GM10266 (cell line): ENCODE measurements around the gene PPP6C.
"Not testable (repeated sequence)": the region's sequence is repeated elsewhere in the genome, so short reads cannot be mapped to it uniquely, and the experiment has no call there.

Source experiments
- DNase-seq: peaks from one replicate; pipeline ENCODE4 v3.0.0; 2012; ENCODE audit errors: extremely low spot score
- TF ChIP-seq, protein P1 (sequence below): IDR thresholded peaks from 2 replicates; pipeline ENCODE4 v1.5.1; 2012; ENCODE audit warnings: mild to moderate bottlenecking, low read depth; ENCODE audit not compliant: control insufficient read depth, insufficient read depth; ENCODE audit errors: missing control alignments

The PPP6C gene

DNA sequence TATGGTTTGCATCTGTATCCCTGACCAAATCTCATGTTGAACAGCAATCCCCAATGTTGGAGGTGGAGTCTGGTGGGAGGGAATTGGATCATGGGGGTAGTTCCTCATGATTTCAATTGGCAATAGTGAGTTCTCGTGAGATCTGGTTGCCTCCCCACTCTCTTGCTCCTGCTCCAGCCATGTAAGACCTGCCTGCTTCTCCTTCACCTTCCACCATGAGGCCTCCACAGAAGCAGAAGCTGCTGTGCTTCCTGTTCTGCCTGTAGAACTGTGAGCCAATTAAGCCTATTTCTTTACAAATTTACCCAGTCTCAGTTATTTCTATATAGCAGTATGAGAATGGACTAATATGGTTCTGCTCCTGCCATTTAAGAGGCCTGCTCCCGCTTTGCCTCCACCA is 79.1 kb downstream of the PPP6C start:
- DNase-seq: no peak

DNA sequence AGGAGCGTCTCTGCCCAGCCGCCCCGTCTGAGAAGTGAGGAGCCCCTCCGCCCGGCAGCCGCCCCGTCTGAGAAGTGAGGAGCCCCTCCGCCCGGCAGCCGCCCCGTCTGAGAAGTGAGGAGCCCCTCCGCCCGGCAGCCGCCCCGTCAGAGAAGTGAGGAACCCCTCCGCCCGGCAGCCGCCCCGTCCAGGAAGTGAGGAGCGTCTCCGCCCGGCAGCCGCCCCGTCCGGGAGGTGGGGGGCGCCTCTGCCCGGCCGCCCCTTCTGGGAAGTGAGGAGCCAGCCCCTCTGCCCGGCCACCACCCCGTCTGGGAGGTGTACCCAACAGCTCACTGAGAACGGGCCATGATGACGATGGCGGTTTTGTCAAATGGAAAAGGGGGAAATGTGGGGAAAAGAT is 81.1 kb downstream of the PPP6C start:
- not testable (repeated sequence) for DNase-seq

More for the DNA sequence above, 79.1 kb downstream of the PPP6C start:
- TF ChIP-seq, protein P1, sequence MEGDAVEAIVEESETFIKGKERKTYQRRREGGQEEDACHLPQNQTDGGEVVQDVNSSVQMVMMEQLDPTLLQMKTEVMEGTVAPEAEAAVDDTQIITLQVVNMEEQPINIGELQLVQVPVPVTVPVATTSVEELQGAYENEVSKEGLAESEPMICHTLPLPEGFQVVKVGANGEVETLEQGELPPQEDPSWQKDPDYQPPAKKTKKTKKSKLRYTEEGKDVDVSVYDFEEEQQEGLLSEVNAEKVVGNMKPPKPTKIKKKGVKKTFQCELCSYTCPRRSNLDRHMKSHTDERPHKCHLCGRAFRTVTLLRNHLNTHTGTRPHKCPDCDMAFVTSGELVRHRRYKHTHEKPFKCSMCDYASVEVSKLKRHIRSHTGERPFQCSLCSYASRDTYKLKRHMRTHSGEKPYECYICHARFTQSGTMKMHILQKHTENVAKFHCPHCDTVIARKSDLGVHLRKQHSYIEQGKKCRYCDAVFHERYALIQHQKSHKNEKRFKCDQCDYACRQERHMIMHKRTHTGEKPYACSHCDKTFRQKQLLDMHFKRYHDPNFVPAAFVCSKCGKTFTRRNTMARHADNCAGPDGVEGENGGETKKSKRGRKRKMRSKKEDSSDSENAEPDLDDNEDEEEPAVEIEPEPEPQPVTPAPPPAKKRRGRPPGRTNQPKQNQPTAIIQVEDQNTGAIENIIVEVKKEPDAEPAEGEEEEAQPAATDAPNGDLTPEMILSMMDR: no peak

DNA sequence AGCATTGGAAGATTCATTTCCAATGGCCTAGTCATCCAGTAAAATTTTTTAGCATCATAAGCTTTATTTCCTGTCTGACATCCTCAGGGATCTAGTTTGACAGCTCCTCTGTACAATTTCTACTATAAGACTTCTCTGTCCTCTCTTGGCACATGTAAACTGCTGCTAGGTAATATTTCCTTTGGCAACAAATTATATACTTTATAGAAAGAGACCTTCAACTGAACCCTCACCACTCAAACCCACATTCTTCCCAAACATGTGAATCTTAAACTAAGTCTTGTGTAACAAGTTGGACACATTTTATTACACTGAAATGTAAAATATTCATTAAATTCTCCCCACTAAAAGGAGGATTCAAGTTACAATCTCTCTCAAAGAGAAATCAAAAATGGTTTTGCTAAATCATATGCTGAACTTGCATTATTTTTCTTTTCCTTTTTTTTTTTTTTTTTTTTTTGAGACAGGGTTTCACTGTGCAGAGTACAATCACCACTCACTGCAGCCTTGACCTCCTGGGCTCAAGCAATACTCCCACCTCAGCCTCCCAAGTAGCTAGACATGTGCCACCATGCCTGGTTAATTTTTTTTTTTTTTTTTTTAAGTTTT is 83.2 kb downstream of the PPP6C start:
- DNase-seq: no peak
- TF ChIP-seq, protein P1: no peak

DNA sequence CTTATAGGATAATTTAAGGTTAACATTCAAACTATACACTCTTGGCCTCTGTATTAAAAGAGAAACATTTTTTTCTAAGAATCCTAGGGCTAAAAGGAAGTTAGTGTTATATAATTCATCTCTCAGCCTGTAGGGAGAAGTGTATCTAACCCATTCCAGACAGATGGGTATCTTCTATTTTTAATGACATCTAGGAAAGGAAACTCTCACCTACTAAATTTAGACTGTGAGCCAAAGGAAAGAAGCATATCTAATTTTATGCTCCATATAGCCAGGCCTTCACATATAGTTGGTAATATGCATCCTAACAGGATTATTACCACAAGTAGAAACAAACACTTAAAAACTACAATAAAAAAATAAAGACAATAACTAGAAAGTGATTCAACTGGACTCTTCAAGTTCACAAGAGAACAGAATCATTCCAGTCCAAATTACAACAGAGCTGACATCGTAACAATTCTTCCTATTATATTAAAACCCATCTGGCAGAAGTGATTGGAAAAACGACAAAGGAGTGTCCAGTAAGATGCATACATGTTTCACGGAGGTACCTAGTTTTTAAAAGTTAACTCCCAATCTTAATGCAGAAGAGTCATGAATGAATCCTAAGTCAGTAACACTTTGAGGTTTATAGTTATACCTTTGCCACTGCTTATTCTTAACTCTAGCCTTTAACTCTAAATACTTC is 85.7 kb downstream of the PPP6C start:
- TF ChIP-seq, protein P1: no peak
- DNase-seq: no peak

DNA sequence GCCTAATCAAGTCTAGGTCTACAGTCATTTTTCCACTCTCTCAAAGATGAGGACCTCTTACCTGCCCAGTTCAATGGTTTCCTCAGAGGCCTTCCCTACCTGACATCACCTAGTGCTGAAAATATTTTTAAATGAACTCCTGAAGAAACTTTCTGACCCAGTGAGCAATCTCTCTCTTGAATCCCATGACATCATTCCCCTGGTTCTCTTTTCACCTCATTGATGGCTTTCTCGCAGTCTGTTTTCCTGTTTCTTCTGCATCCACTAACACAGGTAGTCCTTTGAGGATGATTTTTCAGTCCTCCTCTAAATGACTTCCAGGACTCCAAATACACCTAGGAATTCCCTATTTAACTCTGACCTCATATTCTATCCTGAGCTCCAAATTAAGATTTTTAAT is 86.6 kb downstream of the PPP6C start:
- DNase-seq: no peak
- TF ChIP-seq, protein P1: no peak

DNA sequence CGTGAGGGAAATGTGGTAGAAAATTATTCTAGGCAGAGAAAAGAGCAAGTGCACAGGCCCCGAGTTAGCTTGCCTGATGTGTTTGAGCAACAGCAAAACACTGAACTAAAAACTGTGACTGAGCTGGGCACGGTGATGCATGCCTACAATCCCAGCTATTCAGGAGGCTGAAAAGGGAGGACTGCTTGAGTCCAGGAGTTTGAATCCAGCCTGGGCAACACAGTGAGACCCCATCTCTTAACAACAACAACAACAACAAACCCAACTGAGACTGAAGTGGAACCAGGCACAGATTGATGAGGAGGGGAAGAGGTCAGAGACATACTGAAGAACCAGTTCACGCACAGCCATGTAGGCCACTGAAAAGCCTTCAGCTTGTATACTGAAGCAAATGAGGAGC is 88.8 kb downstream of the PPP6C start:
- TF ChIP-seq, protein P1: no peak
- DNase-seq: no peak

DNA sequence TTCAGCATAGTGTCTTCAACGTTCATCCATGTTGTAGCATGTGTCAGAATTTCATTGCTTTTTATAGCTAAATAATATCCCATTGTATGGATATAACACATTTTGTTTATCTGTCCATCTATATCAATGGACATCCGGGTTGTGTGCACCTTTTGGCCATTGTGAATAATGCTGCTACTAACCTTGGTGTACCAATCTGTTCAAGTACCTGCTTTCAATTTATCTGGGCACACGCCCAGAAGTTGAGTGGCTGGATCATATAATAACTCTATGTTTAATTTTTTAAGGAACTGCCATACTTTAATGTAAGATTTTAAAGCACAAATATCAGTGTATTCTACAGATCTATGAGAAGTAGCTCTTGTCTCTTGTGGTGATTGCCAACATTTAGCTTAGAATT is 89.8 kb downstream of the PPP6C start:
- TF ChIP-seq, protein P1: no peak
- no peak for DNase-seq
